HG02678 (cell line): ENCODE measurements around the gene ARMS2.

Experiments used
- ATAC-seq: cut with Tn5 transposase; IDR thresholded peaks from one replicate; pipeline ENCODE4 v1.9.1; 2021; ENCODE audit warnings: mild to moderate bottlenecking, moderate library complexity; ENCODE audit not compliant: unreplicated experiment

ARMS2 gene

DNA sequence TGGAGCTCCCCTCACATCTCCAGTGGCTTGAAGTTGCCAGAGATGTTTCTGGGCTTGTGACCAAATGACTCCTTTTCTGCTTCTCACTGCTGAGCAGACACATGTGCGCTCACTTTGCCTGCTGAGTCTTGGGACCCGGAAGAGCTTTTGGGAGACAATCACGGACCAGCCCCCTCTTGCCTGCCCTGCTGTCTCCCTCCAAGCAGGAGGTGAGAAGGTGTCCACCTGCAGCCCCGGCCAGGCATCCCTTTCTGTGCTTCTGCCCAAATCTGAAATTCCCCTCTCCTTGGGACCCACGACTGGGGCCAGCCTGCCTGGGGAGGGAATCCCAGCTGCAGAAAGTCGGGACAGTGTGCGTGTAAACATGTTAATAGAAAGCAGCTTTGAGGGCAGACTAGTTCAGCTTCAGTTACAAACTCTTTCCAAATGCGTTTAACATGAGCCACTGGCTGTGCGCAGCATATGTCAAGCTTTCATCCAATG, 38.6 kb downstream of the ARMS2 start:
- no peak for ATAC-seq

DNA sequence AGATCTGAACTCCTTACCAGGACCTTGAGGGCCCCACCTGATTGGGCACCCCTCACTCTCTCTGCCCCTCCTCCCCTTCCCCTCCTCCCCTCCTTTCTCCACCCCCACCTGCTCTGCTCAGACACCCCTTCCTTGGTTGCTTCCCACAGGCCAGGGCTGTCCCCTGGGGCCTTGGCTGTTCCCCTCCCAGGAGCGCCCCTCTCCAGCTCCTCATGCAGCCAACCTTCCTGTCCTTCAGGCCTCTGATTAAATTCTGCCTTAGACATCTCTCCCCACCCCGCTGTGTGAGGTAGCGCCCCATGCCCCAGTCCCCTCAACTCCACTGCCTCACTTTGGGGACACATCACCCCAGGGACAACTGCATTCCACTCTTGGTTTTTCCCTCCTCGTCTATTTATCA, 39.3 kb downstream of the ARMS2 start:
- no peak for ATAC-seq

DNA sequence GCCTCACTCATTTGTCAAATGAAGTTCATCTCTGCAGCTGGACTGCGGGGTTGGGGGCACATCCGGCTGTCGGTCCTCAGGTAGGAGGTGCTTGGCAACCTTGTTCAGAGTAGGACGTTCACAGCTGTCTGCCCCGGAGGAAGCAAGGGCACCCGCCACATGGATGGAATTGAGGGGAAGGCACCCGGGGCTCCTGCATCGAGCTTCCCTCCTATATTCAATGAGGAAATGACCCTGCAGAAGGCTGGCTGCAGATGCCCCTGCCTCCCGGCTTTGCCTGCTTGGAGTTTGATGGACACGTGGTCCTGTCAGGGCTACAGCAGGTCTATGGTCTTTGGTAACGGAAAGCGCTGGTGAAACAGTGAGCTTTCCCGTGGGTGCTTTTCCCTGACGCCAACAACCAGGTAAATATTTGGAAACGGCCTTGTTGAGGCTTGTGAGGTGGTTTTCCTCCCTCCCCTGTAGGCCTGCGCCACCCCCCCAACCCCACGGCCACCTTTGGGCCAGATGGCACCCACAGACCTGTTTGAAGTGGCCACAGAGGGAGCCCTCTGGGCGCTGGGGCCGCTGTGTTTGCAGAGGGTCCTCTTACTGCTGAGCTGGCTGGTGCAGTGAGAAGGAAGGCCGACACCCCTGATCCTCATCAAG, 39.8 kb downstream of the ARMS2 start:
- no peak for ATAC-seq

- ATAC-seq, result no peak
Measured at GRCh38 chr10:122494833-122495232, 40.4 kb downstream of the ARMS2 start.

DNA sequence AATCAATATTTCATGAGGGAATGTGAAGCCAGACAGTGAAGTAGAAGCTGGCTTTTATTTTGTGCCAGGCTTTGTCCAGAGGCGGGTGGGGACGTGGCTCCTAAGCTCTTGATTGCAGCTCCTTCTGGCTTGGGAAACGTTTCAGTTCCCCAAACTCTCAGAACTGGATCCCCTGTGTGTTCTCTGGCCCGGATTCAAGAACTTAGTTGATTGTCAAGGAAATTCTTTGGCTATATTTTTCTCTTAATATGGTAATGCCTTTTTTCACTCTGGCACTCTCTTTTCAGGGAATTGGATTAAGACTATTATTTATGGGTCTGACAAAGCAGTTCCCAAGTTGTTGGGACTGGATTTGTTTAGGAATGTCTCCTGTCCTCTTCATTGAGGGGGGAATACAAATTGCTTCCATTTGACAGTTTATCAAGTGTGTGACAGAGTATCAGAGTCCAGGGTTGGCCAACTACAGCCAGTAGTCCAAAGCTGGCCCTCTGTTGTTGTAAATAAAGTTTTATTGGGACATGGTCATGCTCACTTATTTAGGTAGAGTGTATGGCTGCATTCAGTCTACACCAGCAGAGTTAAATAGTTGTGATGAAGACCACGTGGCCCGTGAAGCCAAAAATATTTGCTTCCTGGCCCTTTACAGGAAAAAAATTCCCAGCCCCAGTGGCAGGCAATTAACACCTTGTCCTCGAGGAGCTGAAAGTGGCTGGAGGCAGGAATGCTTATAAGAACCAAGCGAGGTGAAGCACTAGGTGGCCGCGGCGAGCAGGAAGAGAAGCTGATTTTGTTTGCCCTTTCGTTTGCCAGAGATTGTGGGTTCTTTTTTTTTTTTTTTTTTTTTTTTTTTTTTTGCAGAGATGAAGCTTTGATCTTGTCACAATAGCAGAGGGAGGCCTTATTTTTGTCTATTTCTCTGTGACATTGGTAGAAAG, 41.2 kb downstream of the ARMS2 start:
- no peak for ATAC-seq

DNA sequence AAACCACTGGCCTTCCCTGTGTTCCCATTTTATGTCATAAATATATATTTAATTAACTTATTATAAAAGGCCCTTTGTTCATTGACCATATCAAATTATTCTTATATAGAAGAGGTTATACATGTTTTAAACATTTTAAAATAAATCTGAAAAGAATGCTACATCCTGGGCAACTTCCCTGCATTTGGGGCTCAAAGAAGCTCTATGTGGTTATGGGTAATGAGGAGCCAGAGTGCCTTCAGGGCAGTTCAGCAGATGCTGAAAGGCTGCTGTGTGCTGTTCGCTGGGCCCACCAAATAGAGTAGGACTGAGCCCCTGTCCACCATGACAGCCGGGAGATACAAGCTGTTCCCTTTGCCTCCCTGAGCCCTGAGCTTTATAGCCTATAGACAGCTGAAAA, 42.8 kb downstream of the ARMS2 start:
- ATAC-seq, result no peak

DNA sequence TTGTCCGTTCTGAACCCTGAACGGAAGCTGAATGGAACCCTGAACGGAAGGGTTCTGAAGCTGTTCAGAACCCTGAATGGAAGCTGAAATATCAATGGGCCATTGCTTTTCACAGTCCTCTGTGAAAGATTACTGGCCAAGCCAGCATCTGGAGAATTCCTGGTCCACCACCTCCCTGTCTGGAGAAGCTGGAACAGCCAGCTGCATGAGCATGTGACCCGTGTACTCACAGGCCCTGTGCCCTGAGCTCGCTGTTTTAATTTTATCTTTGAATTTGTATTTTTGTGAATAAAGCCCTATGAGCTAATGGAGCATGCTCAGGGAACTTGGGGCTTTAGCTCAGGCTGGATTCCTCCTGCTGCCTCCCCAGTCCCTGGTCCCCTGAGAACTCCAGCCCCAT, 44.1 kb downstream of the ARMS2 start:
- no peak for ATAC-seq

DNA sequence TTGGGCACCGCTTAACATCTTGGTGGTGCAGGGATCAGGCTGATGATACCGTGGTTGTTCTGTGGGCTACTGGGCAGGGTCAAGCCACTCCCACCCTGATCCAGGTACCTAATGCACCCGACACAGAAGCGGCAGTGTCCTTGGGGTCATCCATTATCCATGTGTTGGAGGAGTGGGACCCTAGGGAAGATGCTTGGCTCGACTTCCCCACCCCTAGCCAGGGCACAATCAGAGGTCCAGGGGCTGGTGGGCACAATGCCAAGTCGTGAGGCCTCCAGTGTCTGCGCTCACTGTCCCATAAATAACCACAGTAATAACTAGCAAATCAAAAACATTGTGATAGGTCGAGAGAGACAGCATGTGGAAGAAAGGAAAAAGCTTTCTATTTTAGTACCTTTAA, 44.6 kb downstream of the ARMS2 start:
- no peak for ATAC-seq

- no peak for ATAC-seq
Measured at GRCh38 chr10:122499491-122499941, 45.1 kb downstream of the ARMS2 start.

GRCh38 chr10:122500194-122500593, 45.7 kb downstream of the ARMS2 start:
- no peak for ATAC-seq

GRCh38 chr10:122500726-122501125, 46.3 kb downstream of the ARMS2 start:
- no peak for ATAC-seq

DNA sequence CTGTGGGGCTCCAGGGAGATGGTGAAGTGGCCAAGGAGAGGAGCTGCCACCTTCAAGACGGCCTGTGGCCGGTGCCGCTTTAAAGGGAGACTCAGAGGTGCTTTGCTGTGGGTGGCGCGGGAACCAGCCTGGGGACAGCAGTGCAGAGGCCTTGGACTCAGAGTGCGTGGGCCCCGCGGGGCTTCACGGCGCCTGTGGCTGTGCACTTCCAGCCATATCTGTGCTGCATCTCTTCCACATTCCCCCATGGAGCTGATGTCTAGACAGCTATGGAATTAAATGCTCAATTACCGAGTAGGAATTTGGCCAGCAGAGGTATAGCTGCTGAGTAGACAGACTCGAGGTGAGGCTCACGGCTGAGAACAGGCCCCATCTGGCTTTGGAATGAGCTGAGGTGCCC, 48.6 kb downstream of the ARMS2 start:
- ATAC-seq, result no peak

DNA sequence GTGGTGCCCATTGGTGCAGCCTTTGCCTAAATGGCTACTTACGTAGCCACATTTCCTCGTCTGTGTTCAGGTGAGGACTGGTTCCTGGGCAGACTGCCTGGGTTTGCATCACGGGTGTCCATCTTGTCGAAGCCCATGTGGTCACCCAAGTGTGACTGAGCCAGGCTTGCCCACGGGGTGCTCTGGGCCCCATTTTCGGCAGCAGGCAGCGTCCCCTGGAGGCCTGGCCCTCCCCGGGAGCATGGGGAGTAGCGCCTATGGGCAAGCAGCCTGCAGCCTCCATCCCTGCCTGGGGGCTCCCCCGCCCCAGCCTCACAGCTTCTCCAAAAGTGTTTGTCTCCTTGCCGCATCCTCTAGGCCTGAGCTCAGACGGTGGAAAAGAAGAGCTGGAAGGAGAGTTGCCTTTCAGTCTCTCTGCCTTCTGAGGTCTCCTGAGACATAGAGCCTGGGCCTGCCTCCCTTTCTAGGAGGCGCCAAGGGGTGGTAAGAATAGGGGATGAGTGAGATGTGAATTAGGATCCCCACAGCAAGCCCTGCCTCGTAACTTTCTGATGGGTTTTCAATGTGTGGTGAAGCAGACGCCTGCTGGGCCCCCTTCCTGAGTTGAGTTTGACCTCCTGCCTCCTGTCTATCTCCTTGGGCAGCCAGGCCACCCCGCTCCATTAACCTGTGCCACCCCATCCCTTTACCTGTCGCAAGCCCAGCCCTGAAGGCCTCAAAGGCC, 49.6 kb downstream of the ARMS2 start:
- ATAC-seq, result no peak

GRCh38 chr10:122504610-122504950, 50.1 kb downstream of the ARMS2 start:
- no peak for ATAC-seq

- no peak for ATAC-seq
Measured at GRCh38 chr10:122505011-122505410, 50.6 kb downstream of the ARMS2 start.

GRCh38 chr10:122505885-122506645, 51.6 kb downstream of the ARMS2 start:
- no peak for ATAC-seq
